Measurements from ENCODE around the gene HK1.
"Not testable (repeated sequence)": the region's sequence is repeated elsewhere in the genome, so short reads cannot be mapped to it uniquely, and the experiment has no call there.

HK1 gene

GRCh38 chr10:69449841-69450240 lies 171.5 kb downstream of the HK1 start:
- DNase-seq (ENCODE audit: low read depth in 2 of 2), result peak; percentile 31 to 46

DNA sequence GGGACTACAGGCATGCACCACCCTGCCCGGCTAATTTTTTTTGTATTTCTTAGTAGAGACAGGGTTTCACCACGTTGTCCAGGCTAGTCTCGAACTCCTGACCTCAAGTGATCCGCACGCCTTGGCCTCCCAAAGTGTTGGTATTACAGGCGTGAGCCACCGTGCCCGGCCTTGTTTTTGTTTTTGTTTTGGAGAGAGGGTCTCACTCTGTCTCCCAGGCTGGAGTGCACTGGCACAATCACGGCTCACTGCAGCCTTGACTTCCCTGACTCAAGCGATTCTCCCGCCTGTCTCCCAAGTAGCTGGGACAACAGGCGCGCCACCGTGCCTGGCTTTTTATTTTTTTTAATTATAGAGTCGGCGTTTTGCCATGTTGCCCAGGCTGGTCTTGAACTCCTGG lies 172.1 kb downstream of the HK1 start:
- DNase-seq (ENCODE audit: low read depth in 2 of 2), result not testable (repeated sequence)

DNA sequence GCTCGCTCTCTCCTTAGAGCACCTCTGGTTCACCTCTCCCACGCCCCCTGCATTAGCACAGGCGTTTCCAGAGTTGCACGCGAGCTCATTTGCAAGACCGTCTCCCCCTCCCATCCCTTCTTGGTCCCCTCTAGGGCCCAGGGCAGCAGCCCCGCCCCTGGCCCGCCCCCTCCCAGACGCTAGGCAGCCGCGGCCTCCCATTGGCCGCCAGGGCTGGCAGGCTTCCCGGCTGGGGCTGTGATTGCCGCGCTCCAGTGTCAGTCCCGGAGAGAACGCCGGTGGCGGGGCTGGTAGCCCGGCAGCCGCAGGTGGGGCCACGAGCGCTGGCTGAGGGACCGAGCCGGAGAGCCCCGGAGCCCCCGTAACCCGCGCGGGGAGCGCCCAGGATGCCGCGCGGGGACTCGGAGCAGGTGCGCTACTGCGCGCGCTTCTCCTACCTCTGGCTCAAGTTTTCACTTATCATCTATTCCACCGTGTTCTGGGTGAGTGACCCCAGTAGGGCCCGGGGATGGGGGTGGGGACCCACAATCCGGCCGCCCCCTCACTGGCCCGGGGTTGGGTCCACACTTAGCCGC lies 173.0 kb downstream of the HK1 start, which contains the start of gene TSPAN15:
TSS of gene TSPAN15 (plus strand) at position 257 of the 575 bp plus-strand sequence. CDS start at position 387, 130 bp downstream.
- DNase-seq (ENCODE audit: low read depth in 2 of 2), result peak; percentile 57 to 76
